NOMO-1 treated with dmso at 0.1 percent for 144 hours (cell line): ENCODE measurements around the gene NUP62.
"Not testable (repeated sequence)": the region's sequence is repeated elsewhere in the genome, so short reads cannot be mapped to it uniquely, and the experiment has no call there.

Source experiments
- DNase-seq: peaks from one replicate; lab custom pipeline; 2025; ENCODE audit not compliant: unreplicated experiment; lab: John Stamatoyannopoulos, UW

The NUP62 gene

DNA sequence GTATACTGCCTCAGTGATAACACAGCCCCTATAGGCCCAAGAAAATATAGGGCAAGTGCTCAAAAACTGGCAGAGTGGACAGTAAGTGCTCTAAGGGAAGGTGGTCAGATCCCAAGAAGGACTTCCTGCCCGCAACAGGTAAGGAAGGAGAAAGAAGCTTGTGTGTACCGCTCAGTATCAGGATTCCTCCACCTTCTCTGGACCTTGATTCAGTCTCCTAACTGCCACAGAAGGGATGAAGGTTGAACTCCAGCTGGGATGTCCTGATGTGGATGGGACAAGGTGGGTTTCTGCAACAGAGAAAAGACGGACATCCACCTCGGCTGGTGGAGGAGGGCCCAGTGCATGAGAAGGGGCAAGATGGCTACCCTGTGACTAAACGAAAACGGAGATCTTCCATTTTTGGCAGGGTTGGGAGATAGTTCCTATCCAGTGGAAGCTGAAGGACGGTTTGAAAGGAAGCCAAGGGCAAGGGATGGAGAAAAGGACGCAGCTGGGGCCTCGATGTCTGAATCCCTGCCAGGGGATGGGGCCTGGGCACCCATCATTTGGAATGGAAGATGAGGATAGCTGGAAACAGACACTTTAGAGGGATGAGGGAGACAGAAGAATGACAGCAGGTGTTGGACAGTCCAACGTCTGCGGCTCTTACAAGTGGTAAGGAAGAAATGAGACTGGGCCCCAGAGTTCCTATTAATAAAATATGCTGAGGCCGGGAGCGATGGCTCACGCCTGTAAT lies 1.6 kb downstream of the NUP62 start:
- DNase-seq, result no peak

DNA sequence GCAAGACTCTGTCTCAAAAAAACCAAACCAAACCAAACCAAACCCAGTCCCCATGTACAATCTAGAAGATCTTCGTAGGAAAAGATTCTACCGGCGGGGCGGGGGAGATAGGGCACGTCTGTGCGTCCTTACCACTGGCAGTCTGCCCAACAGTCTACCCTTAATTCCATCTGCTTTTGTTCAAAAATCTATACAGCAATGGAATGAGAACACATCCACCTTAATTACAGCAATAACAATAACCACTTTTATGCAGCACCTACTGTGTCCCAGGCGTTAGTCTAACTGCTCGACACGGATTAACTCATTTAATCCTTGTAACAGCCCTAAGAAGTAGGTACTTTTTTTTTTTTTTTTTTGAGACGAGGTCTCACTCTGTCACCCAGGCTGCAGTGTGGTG lies 2.8 kb downstream of the NUP62 start:
- DNase-seq, result no peak

DNA sequence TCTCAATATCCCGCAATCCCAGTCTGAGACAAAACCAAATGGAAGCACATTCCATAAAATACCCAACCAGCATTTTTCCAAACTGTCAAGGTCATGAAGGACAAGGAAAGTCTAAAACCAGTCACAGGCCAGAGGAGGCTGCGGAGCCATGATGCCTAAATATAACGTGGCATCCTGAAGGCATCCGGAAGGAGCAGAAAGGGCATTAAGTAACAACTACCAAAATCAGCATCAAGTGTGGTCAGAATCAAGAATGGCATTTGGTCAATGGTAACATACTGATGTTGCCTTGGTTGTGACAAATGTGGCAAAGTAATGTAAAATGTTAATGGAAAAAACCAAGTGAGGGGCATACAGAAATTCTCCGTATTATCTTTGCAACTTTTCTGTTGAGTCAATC lies 3.8 kb downstream of the NUP62 start:
- no peak for DNase-seq

- not testable (repeated sequence) for DNase-seq
Measured at GRCh38 chr19:49924881-49925210, 4.5 kb downstream of the NUP62 start.

DNA sequence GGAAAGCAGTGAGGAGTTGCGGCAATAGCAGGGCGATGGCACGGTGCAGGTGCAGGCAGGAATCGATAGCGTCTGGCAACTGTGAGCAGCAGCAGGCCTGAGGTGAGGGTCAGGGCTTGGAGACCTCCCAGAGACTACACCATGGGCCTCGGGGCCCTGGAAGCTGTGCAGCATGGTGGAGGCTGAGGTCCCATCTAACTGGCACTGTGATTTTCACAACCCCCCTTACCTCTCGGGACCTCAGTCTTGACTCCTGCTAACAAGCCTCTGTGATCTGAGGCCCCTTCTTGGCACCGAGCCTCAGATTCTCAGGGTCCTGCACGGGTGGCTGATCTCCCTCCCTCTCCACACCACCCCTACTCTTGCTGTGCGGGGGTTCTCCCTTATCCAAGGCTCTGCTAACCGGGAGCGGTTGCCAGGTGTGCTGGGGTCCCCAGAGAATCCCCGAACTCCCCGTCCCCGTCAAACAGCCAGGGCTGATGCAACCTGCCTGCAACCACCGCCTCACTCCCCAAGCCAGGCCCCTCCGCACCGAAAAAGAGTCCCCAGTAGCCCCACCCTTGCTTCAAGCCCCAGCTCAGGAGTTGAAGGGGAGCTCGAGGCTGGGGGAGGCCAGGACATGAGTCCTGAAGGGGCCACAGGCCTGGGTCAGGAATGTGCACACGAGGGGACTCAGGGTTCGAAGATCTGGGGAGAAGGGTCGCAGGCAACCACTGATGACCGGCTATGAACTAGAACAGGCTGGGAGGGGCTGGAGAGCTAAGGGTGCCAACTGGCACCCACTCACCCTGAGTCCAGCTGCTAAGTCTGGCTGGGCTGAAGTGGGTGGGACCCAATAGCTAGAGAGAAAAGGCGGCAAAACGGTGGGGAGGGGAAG lies 5.1 kb downstream of the NUP62 start:
- no peak for DNase-seq

DNA sequence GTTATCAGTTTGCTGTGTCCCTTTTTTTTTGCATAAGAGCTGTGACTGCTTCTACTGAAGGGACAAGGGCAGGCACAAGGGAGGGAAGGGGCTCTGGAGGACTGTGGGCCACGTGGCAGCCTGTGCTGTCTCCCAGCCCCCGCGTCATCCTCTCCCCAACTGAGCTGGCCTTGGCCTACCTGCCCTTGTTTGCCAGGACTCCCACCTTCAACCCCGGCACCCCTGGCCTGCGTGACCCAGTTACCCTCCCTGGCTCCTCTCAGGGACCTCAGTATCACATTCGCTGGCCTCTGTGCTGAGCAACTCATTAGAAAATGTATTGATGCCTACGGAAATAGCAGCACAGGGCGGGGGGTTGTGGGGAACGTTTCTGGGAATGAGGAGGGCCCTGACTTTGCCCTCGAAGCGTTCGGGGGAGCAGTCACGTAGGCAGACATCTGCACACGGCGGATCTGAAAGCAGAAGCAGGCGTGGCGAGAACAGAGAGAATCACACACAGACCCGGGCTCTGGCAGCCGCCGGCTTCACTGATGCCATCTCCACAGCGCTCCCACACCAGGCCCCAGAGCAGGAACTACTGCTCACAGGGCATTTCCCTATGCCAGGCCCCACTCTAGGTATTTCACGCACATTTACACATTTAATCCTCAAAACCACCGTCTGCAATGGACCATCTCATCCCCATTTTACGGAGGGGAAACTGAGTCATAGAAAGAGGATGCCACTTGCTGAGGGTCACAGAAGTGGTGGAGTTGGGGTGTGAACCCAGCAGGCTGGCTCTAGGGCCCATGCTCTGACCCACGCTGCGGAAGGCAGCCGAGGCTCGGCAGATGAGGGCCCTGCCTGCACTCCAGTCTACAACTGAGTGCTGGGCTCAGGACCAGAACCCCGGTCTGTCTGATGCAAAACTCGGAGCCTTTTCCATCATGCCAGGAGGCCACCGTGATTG lies 6.0 kb downstream of the NUP62 start:
- DNase-seq, result no peak

DNA sequence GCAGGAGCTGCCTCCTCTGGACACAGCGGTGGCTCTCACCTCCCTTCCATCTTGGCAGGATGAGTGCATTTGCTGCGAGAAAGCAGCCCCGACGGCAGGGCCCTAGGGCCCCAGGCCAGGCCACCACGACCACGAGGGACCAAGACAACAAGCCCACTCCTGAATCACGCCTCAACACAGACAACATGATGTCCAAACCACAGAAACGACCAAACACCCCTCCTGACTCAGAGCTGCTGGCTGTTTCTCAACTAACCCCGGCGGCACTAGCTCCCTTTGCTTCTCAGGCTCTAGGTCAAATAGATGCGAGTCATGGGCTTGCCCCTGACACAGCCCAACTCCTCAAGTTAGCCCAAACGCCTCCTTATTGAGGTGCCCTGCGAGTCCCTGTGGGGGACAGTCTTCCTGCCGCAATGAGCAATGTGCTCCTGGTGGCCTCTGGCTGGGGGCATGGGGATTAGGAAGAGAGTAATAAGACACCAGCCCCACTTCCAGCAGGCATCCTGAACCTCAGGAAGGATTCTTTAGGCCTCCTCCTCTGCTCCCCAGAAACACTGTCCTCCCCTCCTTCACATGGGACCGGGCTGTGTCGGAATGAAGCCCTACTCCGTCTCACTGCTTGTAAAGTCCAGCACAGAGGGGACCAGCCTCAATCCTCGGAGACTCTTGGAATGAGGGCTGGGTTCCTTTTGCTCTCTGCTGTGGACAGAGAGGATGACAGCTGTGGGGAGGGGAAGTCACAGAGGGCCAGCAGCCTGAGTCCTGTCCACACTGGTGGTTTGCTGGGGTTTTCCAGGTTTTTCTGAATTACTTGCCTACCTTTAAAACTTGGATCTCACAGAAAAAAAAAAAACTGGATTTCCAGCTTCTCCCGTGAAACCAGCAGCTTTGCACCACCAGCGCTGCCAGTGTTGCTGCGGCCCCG lies 7.2 kb downstream of the NUP62 start:
- no peak for DNase-seq

DNA sequence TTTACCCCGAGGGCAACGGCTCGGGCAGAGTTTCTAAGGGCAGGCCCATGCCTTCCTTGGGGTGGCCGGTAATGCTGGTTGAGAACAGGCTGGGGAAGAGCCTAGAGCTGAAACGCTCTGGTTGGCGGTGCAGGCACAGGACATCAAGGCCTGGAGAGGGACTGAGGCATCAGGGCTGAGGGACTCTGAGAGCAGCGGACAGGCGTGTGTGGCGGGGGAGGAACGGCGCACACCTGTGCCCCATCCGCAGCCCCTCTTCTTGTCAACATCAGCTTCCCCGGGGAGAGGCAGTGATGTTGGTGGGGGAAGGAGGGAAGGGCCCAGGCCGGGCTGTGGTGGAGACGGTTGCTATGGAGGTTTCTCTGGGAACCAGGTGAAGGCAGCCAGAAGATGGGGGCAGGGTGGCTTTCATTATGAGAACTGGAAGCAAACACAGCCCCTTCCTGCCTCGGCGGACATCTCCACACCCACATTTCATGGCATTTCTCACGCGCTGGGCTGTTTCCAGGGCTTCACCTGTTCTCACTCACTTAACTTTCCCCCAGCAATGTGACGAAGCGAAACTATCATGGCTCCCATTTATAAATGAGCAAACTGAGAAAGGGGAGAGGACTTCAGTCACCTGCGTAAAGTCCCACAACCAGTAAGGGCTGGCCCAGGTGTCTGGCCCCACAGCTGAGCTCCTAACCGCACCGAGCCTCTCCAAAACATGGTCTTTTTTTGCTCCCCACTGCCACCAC lies 8.5 kb downstream of the NUP62 start:
- DNase-seq, result no peak

DNA sequence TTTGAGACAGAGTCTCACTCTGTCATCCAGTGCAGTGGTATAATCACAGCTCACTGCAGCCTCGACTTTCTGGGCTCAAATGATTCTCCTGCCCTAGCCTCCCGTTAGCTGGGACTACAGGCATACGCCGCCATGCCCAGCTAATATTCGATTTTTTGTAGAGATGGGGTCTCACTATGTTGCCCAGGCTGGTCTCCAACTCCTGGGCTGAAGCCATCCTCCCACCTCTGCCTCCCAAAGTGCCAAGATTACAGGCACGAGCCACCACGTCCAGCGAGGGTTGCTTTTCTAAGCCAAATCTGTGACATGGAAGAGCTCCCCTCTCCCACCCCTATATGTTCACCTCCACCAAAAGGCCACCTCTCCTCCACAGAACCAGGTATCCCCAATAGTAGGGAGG lies 11.2 kb downstream of the NUP62 start:
- no peak for DNase-seq

DNA sequence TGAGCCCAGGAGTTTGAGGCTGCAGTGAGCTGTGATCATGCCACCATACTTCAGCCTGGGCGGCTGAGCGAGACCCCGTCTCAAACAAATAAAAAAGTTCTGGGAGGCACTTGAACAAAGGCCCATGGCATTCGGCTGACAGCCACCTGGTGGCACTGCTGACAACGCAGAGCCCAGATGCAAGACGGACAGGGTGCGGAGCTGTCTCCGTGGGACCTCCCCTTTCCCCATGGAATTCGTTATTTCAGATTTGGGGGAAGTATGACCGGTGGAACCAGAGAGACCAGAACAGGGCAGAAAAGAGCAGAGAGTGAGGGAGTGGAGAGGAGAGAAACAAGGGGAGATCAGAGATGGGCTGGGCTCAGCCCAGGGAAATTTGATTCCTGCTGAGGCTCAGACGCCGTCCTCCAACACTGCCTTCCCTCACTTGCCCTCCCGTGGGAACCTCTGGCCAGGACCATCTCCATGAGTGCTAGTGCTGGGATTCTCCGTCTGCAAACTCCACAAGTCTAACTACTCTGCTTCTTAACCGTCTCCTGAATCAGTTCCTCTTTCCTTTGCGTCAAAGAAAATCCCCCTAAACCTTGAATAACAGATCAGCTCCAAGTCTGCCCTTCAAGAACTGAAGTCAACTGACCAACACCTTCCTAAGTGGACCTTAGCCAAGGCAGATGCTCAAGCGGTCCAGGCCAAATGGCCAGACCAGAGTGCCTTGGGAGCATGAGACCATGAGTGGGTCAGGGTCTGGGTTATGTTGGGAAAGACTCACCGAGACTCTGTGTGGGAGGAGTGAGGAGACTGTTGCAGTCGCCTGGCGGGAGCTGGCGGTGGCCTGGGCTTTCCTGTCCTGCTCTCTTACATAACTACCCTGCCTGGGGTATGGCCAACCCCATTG lies 12.2 kb downstream of the NUP62 start:
- peak; percentile 34 for DNase-seq

- no peak for DNase-seq
Measured at GRCh38 chr19:49915271-49915670, 14.0 kb downstream of the NUP62 start.

GRCh38 chr19:49913720-49914119 lies 15.6 kb downstream of the NUP62 start:
- no peak for DNase-seq

DNA sequence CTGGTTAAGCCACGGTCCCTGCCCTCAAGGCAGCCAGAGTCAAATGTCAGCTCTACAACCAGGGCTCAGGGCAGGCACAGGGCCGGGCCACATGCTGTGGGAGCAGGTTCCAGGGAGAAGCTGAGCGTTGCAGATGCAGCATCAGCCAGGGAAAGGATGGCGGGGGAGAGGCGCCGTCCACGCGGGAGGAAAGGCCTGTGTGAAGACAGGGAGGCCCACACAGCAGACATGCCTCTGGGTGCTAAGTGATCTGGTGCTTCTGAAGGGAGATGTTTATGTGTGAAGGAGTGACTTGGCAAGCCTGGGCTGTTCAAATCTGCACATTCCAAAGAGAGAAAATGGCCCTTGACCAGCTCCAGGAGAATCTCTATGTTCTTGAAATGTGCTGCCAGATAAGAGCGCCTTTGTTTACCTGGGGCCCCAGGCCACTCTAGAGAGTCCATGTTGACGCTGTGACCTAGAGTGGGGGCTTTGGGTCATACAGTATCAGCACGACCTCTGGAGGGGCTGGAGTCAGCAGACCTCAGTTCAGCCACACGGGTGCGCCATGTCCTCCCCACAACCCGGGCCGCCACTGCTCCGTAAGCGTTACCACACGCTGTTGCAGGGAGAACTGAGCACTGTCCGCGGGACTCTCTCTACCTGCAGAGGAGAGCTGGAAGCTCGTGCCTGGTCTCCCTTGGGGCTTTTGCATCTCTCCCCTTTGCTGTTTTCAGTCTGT lies 16.2 kb downstream of the NUP62 start:
- no peak for DNase-seq

GRCh38 chr19:49911381-49912145 lies 17.7 kb downstream of the NUP62 start:
- peak; percentile 6 for DNase-seq

GRCh38 chr19:49910179-49910578 lies 19.1 kb downstream of the NUP62 start:
- DNase-seq, result no peak

DNA sequence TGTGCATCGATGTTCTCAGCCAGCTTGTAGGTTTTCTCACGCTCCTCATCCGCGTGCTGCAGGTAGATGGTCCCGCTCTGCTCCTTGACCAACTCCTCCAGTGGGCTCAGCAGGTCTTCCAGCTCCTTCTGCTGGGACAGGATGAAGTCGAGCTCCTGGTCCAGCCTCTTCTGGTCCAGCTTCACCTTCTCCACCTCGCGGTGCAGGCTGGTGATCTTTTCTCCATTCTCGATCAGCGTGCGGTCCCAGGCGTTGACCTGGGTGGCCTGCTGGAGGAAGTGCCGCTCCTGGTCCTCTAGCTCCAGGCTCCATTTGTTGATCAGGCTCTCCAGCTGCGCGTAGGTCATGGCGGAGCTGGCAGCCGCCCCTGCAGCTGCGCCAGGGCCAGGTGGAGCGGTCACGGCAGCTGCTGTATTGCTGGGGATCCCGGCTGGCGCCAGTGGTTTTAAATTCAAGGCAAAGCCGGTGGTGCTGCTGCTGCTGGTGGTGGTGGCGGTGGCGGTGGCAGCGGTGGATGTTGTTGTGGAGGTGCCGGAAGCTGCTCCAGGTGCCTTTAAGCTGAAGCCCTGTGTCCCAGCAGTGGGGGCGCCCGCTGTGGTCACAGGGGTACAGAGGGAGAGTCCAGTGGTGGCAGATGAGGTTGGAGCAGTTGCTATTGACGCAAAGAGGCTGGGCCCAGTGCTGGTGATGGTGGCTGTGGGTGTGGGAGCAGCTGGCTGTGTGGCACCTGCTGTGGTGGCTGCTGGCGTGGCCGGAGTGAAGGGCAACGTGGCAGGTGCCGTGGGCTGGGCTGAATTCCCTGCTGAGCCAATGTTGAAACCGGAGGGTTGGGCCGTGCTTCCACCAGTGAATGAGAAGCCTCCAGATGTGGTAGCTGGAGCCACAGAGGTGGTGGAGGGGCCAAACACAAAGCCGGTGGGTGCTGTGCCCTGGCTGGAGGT lies 20.6 kb downstream of the NUP62 start:
- DNase-seq, result no peak
